Measurements from ENCODE around the gene DPP6.

Gene DPP6

DNA sequence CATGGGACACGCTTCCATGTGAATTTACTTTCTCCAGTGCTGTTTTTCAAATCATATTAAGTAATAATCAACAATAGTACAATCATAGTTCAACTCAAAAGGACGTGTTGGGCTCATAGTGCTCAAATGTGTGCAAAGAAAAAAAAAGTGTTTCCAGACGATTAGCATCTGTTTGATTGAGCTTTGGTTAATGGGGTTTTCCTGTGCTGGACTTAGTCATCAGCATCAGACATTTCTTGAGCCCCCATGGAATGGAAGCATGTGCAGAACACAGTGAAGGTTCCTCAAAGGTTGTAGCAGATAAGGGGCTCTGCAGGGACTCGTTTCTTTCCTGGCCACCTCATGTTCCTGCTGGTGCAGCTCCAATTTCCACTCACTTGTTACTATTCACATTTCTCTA, 716.8 kb downstream of the DPP6 start:
- no peak for DNase-seq (ENCODE audit: low spot score)

DNA sequence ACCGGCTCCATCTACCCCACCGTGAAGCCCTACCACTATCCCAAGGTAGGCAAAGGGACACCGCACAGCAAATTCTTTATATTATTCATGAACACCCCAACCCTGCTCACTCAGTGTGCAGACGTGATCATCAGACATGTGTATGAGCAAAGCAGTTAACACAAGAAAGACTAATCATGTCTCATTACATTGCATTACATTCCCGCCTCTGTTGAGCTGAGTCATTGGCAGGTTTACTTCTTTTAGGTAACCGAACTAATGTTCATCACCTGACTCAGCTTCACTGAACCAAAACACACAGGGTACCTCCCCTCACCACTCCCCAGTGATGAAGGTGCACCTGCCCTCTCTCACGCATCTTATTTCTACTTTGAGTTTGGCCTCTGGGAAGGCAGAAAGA, 717.3 kb downstream of the DPP6 start:
- DNase-seq (ENCODE audit: low spot score) = no peak

DNA sequence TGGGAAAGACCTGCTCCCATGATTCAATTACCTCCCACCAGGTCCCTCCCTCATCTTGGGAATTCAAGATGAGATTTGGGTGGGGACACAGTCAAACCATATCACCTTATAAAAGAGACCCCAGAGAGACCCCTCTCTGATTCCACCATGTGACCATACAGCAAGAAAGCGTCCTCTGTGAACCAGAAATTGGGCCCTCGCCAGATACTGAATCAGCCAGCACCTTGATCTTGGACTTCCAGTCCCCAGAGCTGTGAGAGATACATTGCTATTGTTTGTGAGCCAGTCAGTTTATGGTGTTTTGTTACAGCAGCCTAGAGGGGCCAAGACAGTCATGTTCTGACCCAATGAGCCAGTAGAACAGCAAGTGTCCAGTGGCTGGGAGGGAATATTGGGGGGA, 718.2 kb downstream of the DPP6 start:
- DNase-seq (ENCODE audit: low spot score) = no peak

DNA sequence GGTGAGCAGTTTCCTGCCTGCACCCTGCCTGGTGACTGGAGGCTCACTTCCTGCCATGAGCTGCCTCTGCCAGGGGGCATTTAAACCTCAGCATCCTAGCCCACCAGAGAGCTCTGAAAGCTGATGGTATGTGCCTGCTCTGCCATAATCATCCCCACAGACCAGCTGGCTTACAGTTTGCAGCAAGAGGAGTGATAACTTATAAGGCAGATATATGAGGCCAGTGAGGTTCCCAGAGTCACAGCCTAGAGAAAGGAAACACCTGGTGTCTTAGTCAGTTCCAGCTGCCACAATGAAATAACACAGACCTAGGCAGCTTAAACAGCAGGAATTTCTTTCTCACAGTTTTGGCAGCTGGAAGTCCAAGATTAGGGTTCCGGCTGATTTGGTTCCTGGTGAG, 718.8 kb downstream of the DPP6 start:
- DNase-seq (ENCODE audit: low spot score) = no peak

DNA sequence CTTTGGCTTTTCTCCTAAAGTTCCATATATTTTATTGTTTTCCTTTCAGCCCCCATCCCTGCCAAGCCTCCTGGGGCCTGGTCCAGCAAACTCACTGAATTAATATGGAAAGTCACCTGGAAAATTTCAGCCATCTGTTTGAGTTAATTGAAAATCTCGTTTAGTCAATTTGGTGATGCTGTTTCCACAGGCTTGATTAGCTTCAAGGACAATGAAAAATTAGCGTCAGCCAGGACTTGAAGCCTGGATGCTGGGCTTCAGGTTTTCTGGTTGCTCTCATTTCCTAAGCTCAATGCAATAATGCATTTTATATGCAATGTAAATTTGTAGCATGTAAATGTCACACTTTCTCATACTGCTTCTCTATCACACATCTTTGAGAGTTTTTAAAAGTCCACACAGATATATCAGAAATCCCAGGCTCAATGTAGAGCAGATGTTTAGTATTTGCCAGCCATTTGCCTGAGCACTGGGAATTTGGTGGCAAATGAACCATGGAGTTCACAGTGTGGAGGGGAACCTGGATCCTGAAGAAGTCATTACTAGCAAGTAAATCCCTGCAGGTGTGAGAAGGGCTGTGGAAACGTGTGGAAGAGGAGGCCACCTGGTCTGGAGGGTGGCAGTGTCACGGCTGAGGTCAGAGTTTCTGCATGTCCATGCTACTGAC, 722.2 kb downstream of the DPP6 start:
- no peak for DNase-seq (ENCODE audit: low spot score)

DNA sequence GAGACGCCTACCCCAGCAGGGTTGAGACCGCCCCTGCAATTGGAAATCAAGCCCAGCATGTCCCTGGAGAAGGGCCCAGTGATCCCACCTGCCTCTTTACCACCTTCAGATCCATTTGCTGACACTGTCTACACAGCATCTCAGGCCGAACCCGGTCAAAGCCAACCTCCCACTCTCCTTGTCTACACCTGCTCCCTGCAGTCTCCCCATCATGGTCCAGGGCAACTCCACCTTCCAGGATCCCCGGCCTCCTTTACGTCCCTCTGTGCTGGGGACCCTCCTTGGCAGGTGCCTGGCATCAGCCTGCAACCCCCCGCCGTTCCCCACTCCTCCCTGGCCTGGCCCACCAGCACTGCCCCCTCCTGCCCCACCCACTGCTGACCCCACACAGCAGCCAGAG, 723.5 kb downstream of the DPP6 start:
- DNase-seq (ENCODE audit: low spot score) = no peak

DNA sequence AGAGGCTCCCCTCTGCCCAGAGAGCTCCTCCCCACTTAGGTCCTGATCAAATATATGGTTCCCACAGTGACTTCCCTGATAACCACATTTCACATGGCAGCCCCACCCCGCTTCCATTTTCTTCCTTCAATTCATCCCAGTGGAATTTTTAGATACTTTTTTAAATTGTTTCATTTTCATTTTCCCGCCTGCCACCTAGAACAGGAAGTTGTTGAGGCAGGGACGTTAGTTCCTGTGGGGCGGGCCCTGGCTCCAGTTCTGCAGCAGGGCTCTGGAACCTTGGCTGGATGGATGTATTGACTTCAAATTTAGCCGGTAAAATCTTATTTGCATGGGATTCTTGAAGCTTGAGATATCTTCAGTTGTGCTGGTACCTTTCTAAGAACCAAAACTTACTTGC, 724.2 kb downstream of the DPP6 start:
- DNase-seq (ENCODE audit: low spot score) = no peak

DNA sequence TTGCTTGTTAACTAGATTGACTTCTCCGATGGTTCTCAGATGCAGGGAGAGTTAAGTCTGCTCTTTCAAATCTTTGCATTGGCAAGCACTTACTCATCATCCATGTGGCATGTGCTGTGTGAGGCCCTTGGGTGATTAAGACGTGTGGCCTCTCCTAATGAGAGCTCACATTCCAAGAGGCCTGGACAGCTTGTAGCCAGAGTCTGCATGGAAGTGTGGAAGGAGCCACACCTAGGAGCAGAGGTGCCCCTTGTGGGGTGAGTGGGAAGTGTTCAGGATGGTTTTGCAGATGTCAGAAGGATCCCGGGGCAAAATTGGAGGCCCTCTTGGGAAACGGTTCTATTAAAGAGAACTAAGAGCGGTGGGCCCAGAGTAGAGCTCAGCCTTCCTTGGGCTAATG, 724.8 kb downstream of the DPP6 start:
- no peak for DNase-seq (ENCODE audit: low spot score)

DNA sequence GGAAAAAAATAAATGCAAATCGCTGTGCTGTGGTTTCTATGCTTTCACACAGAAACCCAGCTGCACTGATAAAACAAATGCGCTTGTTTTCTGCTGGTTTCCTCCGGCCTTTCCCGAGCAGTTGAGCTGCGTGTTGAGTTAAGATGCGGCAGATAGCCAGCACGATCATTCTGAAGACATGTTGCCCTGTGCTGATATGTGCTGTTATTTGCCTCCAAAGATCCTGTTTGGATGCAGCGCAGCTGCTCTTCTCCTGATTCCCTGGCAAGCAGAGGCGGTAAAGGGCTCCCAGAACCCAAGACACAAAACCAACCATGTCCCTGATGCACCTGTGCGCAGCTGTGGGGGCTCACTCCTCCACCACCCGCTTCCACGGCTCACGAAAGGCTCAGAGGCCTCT, 725.3 kb downstream of the DPP6 start:
- DNase-seq (ENCODE audit: low spot score) = no peak

DNA sequence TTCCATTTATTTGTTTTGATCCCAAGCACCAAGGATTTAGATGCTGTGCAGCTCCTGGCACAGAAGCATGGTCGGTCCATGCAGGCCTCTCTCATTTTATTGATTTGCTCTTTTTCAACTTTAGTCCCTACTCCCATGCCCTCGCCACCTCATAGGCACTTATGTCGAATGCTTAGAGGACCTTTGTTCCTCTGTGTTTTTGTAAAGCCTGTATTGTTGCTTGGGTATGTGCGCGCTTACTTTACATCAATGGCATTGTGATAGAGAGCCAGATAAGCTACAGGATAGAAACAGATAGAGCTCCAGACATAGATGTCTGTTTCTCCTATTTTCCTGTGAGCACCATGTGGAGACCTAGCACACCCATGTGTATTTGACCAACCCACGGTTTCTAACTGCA, 725.7 kb downstream of the DPP6 start:
- no peak for DNase-seq (ENCODE audit: low spot score)

DNA sequence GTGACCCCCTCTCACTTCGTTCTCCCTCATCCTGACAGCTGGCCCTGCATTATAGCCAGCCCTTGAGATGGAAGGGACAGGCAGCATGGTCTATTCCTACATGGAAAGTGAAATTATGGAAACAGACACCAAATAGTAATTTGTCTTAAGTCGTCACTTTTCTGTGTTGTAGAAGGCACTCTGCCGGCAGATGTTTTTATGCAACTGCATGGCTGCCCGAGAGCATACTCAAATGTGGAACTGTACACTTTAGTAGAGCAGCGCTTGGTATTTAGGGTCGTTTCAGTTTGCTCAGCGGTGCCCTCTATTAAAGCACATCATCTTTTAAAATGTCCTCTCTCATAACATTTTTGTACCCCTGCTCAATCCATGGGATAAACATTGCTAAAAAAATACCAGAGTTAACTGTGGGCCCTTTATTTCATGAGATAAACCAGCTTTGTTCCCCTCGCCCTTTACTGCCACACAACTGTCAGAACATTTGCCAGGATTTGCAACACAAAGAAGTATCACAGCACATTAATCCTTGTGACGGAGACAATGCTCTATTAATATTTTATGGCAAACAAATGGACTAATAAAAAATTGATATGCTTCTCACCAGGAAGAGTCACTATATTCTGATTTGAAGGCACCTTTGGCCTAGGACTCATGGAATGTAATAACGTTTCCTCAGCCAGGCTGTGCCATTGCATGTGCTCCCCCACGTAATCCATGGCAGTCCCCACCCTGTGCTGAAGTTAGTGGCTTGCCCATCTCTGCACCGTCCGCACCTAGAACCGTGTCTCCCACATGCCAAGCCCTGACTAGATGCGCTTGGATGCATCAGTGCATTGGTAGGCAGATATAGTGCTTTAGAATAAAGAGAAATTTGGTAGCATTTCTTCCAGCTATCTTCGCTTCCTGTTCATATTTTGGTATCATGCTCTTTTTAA, 729.4 kb downstream of the DPP6 start:
- DNase-seq (ENCODE audit: low spot score) = no peak

DNA sequence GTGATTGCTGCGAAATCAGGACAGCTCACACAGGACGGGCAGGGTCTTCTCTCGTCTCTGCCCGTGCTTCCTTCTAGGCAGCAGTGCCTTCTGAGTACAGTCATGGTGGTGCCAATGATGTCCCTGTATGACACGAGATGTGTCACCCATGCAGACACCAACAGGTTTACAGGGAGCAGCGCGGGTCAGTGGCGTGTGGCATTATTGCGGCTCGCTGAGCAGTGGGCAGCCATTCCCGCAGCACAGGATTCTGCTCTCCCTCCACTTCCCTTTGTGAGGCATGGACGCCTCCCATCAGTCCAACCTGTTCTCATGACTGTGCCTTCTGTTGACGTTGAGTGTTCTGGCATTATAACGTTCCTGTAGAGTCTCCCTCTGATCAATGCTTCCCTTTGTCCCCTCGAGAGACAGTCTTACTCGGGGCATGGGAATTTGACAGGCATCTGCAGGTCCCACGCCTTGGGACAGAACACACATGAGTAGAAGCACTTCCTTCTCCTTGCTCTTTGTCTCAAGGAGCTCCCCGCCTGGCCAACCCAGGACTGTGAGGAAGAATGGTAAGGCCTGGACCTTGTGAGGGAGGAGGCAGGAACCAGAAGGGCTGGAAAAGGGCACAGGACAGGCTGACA, 731.2 kb downstream of the DPP6 start:
- no peak for DNase-seq (ENCODE audit: low spot score)

DNA sequence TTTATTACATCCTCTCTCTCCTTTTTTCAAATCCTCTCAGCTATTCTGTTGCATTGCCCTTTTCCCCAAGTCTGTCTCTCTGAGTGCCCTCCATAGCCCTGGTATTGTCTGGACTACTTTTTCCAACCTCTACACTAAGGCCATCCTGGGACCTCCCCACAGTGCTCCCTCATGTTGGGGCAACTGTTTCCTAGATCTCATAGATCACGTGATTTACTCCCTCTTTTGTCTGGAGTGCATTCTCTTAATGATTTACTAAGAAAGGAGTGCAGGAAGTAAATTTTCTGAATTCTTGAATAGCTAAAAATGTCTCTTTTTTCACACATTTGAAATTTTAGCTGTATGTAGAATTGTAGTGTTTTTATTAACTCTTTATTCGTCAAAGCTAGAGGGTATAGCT, 733.7 kb downstream of the DPP6 start:
- DNase-seq (ENCODE audit: low spot score) = no peak

DNA sequence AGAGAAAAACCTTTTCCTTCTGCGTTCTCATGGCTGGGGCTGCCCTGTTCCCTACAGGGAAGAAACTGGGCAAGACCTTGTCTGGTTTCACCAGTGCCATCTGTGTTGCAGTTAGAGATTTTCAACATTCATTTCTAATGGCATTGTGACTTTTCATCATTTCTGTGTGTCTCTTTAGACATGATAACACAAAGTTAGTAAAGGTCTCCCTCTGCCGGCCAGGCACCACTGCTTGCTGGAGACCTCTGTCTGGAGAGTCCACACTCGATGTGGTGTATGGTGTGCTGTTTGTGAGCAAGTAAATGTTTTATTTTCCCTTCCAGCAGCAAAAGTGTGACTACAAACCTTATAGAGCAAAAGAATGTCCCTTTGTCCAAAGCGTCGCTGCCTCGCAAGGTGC, 737.2 kb downstream of the DPP6 start:
- DNase-seq (ENCODE audit: low spot score) = no peak

DNA sequence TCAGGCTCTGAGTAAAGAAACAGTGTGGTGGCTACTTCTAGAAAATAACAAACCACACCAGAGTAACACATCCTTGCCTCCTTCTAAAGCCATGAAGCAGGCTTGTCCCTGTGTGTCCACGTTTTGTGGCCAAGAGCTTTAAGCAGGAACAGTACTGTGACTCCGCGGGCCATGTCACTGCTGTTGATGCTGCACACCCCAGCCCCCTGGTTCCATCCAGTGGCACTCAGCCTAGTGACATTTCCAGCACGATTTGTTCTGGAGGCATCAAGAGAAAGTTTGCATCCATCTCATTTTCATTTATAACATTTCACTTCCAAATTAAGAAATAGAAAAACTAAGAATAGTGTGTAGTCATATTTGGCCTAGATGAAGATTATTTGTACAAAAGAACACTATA, 739.4 kb downstream of the DPP6 start:
- no peak for DNase-seq (ENCODE audit: low spot score)

DNA sequence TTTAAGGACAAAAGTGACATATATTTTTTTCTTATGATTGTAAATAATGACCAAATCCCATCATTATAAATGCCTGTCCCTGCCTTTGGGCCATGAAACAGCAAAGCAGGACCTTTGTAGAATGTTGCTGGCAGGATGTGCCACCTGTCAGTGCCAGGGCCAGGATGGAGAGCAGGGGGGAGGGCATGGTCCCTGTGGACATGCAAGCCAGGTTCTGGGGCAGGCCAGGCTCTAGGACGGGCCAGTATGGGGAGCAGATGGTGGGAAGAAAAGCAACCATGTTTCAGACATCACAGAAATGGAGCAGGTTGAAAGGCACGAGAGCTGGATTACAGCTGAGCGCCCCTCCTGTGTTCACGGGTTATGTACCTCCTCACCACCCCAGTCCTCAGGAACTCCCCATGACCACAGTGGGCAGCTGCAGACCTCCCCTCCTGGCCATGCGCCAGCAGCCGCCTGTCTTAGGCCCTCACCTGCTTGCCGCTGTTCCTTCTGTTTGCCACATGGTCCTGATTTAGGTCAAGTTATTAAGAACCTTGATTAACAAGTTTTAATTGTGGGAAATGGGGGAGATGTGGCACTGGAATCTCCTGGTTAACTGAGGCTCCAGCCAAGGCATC, 740.3 kb downstream of the DPP6 start:
- DNase-seq (ENCODE audit: low spot score) = no peak

DNA sequence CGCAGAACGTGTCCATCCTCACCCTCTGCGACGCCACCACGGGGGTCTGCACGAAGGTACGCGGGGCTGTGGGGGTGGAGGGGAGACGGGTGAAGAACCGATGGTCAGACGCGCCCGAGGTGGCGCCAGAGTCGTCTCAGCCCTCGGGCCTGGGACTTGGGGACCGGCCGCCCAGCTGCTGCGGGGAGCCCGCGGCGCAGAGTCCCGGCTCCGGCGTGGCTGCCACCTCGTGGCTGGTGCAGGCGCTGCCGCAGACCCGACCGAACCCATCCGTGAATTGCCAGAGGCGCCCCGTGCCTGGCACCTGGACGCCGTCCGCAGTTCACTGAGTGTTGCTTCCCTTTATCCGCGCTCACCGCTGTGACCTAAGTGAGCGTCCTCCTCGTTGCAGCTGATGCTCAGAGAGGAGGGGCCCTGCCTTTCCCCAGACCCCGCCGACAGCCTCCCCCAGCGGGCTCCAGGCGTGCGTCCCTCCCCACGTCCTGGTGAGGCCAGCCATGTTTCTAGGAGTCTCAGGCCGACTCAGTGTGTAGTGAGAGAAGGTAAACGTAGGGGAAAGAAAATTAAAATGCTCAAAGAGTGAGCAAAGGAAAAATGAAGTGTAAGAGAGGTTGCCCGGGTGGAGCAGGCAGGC, 742.1 kb downstream of the DPP6 start:
- no peak for DNase-seq (ENCODE audit: low spot score)

DNA sequence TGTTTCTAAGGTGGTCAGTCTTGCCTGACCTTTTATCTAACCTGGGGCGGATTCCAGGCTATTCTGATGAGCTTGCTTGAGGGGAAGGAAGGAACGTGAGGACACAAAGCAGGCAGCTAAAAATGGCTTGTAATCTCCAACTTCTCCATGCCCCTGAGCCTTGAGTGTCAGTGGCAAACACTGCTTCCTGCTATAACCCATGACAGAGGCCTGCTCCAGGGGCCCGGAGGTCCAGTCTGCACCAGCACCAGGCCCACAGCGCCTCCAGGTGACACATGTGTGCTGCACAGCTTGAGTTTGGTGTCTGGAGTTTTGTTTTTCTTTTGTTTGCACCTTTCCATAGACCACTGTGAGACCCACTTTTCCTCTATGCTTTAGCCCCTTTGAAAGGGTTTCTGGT, 742.8 kb downstream of the DPP6 start:
- no peak for DNase-seq (ENCODE audit: low spot score)

DNA sequence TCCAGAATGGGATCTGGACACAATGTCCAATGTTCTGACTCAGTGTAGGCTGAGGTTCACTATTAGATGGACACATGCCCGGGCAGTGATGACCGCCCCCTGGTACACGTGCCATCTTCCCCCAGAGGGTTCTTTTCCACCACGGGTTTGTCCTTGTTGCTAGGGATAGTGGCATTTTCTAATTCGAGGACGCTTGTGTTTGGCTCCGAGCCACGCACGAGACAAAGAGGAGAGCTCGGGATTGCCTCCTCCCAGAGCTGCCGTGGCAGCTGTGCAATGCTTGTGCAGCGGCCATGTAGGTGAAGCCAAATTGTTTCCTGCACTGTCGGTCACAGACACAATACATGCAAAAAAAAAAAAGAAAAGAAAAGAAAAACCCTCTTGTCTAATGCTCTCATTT, 743.2 kb downstream of the DPP6 start:
- no peak for DNase-seq (ENCODE audit: low spot score)

DNA sequence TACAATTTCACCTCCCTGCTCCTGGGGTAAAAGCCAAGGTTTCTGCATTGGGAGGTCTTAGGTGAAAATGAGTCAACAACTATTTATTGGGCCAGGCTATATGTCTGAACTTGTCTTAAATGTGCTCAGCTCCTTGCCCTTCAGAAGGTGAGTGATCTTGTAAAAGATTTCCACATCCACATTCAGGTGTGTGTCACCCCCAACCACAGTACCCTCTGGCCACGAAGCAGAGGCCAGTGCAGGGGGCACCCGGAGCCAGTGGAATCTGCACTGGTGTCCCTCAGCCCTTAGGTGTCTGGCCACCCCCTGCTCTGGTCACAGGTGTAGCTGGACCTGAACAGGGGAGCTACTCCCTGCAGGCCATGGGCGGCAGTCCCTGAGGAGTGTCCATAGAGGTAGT, 752.3 kb downstream of the DPP6 start:
- DNase-seq (ENCODE audit: low spot score) = no peak

DNA sequence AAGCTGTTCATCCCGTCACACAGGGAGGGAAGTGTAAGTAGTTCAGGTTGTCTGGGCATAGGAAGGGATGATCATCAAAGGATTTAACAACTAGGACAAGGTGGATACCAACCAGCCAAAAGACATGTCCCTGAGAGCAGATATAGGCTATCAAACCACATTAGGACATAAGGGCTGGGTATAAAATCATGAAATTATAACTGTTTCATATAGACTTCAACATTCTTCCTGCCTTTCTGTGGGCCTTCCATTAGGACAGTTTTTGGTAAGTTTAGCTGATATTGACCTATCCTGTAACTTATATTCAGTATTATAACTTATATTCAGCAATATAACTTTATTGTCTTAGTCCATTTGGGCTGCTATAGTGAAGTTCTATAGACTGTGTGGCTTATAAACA, 759.8 kb downstream of the DPP6 start:
- no peak for DNase-seq (ENCODE audit: low spot score)

DNA sequence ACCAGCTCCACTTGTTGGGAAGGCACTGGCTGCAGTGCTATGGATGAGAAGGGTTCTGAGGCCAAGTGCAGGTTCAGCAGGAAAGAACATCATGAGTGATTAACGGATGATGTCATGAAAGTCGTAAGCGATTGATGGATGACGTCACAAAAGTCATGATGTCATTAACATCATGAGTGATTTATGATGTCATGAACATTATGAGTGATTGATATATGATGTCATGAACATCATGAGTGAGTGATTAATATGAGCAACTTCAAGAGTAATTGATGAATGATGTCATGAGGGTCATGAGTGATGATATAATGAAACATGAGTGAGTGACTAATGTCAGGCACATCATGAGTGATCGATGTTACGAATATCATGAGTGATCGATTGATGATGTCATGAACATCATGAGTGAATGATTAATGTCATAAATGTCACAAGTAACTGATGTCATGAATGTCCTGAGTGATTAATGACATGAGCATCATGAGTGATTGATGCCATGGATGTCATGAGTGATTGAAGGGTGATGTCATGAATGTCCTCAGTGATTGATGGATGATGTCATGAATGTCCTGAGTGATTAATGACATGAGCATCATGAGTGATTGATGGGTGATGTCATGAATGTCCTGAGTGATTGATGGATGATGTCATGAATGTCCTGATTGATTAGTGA, 765.2 kb downstream of the DPP6 start:
- DNase-seq (ENCODE audit: low spot score) = no peak

Measured in AG08395 (cell line).